ENCODE results near the gene POLR3G. TPM values are rescaled to one million over a fixed set of nuclear protein-coding genes. Genes with fewer than 3 reads are reported as not detected.

Gene POLR3G
- total RNA-seq, 2 experiments from 2014 or later: 24.0 to 27.1 TPM

DNA sequence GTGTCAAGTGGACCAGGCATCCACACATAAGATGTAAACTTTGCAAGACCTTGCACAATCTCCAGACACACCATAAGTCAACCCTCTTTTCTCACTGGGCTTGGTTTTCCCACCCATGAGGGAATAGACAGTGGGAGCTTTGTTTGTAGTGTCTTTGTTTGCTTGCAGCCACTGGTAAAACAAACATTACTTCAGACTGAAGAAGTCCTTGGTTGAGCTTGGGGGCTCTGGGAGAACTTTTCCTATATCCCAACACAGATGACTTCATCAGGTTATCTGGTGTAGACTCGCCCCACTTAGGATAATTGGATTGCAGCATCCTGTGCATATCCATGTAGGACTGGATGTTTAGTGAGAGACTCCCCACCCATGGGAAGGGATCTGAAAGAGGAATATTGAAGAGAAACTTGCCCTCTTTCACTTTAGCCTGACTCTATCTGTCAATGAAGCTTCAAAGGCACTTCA, 72.4 kb downstream of the POLR3G start:
- TF ChIP-seq, protein P1, sequence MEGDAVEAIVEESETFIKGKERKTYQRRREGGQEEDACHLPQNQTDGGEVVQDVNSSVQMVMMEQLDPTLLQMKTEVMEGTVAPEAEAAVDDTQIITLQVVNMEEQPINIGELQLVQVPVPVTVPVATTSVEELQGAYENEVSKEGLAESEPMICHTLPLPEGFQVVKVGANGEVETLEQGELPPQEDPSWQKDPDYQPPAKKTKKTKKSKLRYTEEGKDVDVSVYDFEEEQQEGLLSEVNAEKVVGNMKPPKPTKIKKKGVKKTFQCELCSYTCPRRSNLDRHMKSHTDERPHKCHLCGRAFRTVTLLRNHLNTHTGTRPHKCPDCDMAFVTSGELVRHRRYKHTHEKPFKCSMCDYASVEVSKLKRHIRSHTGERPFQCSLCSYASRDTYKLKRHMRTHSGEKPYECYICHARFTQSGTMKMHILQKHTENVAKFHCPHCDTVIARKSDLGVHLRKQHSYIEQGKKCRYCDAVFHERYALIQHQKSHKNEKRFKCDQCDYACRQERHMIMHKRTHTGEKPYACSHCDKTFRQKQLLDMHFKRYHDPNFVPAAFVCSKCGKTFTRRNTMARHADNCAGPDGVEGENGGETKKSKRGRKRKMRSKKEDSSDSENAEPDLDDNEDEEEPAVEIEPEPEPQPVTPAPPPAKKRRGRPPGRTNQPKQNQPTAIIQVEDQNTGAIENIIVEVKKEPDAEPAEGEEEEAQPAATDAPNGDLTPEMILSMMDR (IDR thresholded peaks at IDR 0.05): no peak
- Mint-ChIP-seq H3K36me3 (ENCODE audit: low read depth) (no peaks in the 10 kb centered on the region), H3K4me1 (ENCODE audit: low read depth) (no peaks in the 10 kb centered on the region), H3K4me3 (no peak overlapping the region), H3K9me3 (no peaks in the 10 kb centered on the region), H3K27ac (no peak overlapping the region), H3K27me3 (peaks cover 12% of the 10 kb centered on the region)
- ChIA-PET POLR2A (no interaction called here), CTCF (interaction anchor here (1.4 kb wide), 1 partner anchor 237 kb away, joined by 4 read pairs; no protein-coding TSS in a partner anchor)
- DNase-seq (no peak), ATAC-seq (no peak)
- intact Hi-C loops (cut with micrococcal nuclease): no loop called here

DNA sequence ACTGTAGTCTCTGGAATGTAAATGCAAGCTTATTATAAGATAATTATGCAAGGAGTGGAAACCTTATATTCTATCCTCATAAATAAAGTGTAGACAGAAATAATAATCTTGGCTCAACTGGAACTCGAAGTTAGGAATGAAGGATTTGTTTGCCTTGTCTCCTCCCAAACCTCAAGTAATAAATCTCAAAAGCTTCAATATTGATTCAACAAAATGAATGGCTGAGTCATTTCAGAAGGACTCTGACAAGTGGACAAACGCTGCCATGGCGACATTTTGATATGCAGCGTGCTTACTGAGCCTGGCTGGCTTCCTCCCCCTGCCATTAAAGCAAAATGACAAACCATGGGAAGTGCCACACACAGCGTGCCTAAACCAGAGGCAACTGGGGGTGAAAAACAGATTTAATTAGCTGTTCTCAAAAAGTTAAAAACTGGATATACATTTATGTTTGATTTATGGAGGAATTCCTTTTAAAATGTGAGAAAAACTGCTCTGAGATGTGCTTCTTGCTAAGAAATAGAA, 73.5 kb downstream of the POLR3G start:
- Mint-ChIP-seq H3K4me3 (no peak overlapping the region), H3K4me1 (ENCODE audit: low read depth) (no peaks in the 10 kb centered on the region)
- CTCF ChIA-PET: interaction anchor here (0.9 to 1.4 kb wide), 2 partner anchors 18 to 236 kb away, joined by 3 to 4 read pairs; no protein-coding TSS in a partner anchor

DNA sequence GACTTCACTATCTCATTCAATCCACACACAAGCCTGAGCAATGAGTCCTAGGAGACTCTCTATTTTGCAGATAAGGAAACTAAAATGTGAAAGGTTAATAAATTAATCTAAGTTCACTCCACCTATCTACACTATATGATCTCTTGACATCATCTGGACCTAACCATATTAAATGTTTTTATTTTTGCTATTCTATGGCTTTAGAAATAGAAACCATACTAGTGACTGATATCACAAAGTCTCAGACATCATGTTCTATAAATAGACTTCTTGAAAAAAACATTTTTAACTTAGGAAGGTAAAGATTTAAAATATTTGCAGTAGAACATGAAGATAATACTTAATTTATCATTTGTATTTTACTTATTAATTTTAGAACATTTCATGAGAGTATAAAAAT, 74.6 kb downstream of the POLR3G start:
- no peak for ATAC-seq
- TF ChIP-seq, protein P1 (IDR thresholded peaks at IDR 0.05): no peak
- H3K4me1 Mint-ChIP-seq (ENCODE audit: low read depth): no peaks in the 10 kb centered on the region
- no peak overlapping the region for H3K4me3 Mint-ChIP-seq
- H3K36me3 Mint-ChIP-seq (ENCODE audit: low read depth): no peaks in the 10 kb centered on the region
- POLR2A ChIA-PET: no interaction called here
- CTCF ChIA-PET: no interaction called here
- H3K9me3 Mint-ChIP-seq: no peaks in the 10 kb centered on the region
- peaks cover 22% of the 10 kb centered on the region for H3K27me3 Mint-ChIP-seq
- DNase-seq: no peak
- intact Hi-C loops (cut with micrococcal nuclease): no loop called here
- H3K27ac Mint-ChIP-seq: no peak overlapping the region

More for the DNA sequence above, 73.5 kb downstream of the POLR3G start:
- DNase-seq (no peak), ATAC-seq (no peak)
- TF ChIP-seq, protein P1 (IDR thresholded peaks at IDR 0.05): no peak
- intact Hi-C loops (cut with micrococcal nuclease): no loop called here
- Mint-ChIP-seq H3K9me3 (no peaks in the 10 kb centered on the region), H3K27ac (no peak overlapping the region), H3K27me3 (peaks cover 19% of the 10 kb centered on the region), H3K36me3 (ENCODE audit: low read depth) (no peaks in the 10 kb centered on the region)
- POLR2A ChIA-PET: no interaction called here

DNA sequence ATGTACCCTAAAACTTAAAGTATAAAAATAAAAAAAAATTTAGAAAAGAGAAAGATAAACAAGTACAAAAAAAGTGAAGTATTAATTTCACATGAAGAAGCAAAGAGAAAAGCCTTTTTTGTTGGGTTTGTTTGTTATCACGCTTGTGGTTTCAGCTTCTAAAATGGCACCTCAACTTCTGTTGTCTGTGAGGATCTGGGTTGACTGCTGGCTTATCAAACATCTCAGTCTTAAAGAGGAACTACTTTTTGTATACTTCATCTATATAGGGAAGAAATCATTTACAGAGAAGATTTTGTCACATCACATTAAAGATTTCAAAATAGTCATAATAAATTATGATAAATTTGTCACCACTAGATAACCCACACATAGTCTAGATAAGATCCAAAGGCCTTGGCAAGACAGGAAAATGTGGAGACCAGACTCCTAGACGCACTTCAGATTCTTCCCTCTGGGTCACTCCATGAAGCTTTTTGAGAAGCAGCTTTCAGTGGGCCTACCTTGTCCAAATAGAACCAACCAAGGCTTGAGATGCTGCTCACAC, 75.1 kb downstream of the POLR3G start:
- Mint-ChIP-seq H3K27me3 (peaks cover 26% of the 10 kb centered on the region), H3K27ac (no peak overlapping the region), H3K9me3 (no peaks in the 10 kb centered on the region), H3K4me1 (ENCODE audit: low read depth) (no peaks in the 10 kb centered on the region), H3K36me3 (ENCODE audit: low read depth) (no peaks in the 10 kb centered on the region), H3K4me3 (no peak overlapping the region)
- CTCF ChIA-PET: no interaction called here
- no peak for DNase-seq
- POLR2A ChIA-PET: interaction anchor here (0.6 kb wide), 1 partner anchor 641 kb away, joined by 5 read pairs; no protein-coding TSS in a partner anchor
- ATAC-seq: no peak
- TF ChIP-seq, protein P1 (IDR thresholded peaks at IDR 0.05): no peak
- intact Hi-C loops (cut with micrococcal nuclease): no loop called here

DNA sequence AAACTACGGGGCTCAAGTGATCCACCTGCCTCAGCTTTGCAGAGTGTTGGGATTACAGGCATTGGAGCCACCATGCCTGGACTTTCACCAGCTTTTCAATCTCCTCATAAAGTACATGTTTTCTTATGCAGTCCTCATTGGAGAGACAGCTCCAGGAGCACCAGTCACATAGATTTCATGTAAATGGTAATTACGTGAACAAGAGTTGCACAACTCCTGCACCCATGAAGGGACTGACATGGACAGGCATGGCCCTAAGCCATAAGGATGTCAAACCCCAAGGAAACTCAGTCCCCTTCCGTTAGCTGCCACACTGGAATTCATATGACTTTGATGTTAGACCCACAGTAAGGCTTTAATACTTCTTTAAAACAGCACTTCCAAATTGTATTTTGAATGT, 76.3 kb downstream of the POLR3G start:
- no peak overlapping the region for H3K4me3 Mint-ChIP-seq
- no peaks in the 10 kb centered on the region for H3K36me3 Mint-ChIP-seq (ENCODE audit: low read depth)
- no peak for ATAC-seq
- H3K27ac Mint-ChIP-seq: no peak overlapping the region
- CTCF ChIA-PET: no interaction called here
- H3K9me3 Mint-ChIP-seq: no peaks in the 10 kb centered on the region
- POLR2A ChIA-PET: no interaction called here
- H3K27me3 Mint-ChIP-seq: peaks cover 21% of the 10 kb centered on the region
- H3K4me1 Mint-ChIP-seq (ENCODE audit: low read depth): no peaks in the 10 kb centered on the region
- intact Hi-C loops (cut with micrococcal nuclease): no loop called here
- DNase-seq: no peak
- TF ChIP-seq, protein P1 (IDR thresholded peaks at IDR 0.05): no peak

Data from activated CD8-positive, alpha-beta T cell treated with anti-CD3 and anti-CD28 coated beads for 36 hours (primary cell).